Karpas-422 (cell line): ENCODE measurements around the gene IQCN. TPM values are rescaled to one million over a fixed set of nuclear protein-coding genes. Genes with fewer than 3 reads are reported as not detected.

Experiments used
- DNase-seq: peaks from one replicate; pipeline ENCODE4 v3.0.0-alpha.2; 2015
- H2AFZ ChIP-seq: fragments of 200-600 bp; sonication (generic); 2 replicates; pipeline ENCODE4 v1.6.1; 2014; ENCODE audit warnings: antibody characterized with exemption, low read length, mixed read lengths
- H3K27ac ChIP-seq: fragments of 200-600 bp; sonication (generic); 2 replicates; pipeline ENCODE4 v1.5.1; 2014; ENCODE audit warnings: mild to moderate bottlenecking, low read length, moderate library complexity
- H3K27me3 ChIP-seq: fragments of 200-600 bp; sonication (generic); 2 replicates; pipeline ENCODE4 v1.6.1; 2014; ENCODE audit warnings: low read length, mixed read lengths
- H3K36me3 ChIP-seq: fragments of 200-600 bp; sonication (generic); 2 replicates; pipeline ENCODE4 v1.6.1; 2014; ENCODE audit warnings: low read length, mixed read lengths; ENCODE audit not compliant: insufficient read depth
- H3K4me1 ChIP-seq: fragments of 200-600 bp; sonication (generic); 2 replicates; pipeline ENCODE4 v1.6.1; 2014; ENCODE audit warnings: mild to moderate bottlenecking, low read length, mixed read lengths
- H3K4me2 ChIP-seq: fragments of 200-600 bp; sonication (generic); 2 replicates; pipeline ENCODE4 v1.6.1; 2014; ENCODE audit warnings: low read length, low read depth, mild to moderate bottlenecking; ENCODE audit not compliant: poor library complexity, severe bottlenecking
- H3K4me3 ChIP-seq: fragments of 200-600 bp; sonication (generic); 2 replicates; pipeline ENCODE4 v1.5.1; 2014; ENCODE audit warnings: mild to moderate bottlenecking, antibody characterized with exemption, low read length, mixed read lengths
- H3K79me2 ChIP-seq: fragments of 200-600 bp; sonication (generic); 2 replicates; pipeline ENCODE4 v1.6.1; 2014; ENCODE audit warnings: mild to moderate bottlenecking, low read length, mixed read lengths
- H3K9ac ChIP-seq: fragments of 200-600 bp; sonication (generic); 2 replicates; pipeline ENCODE4 v1.6.0; 2014; ENCODE audit warnings: low read length
- H3K9me2 ChIP-seq: fragments of 200-600 bp; sonication (generic), shearing (Covaris generic); replicated peaks from 2 replicates; pipeline ENCODE4 v1.6.0; 2014; ENCODE audit warnings: mild to moderate bottlenecking, low read length, moderate library complexity; ENCODE audit not compliant: insufficient read depth
- H3K9me3 ChIP-seq: fragments of 300-700, 200-600 bp; sonication (generic); 2 replicates; pipeline ENCODE4 v1.6.1; 2014; ENCODE audit warnings: low read length, mixed read lengths
- H4K20me1 ChIP-seq: fragments of 200-600 bp; sonication (generic); 2 replicates; pipeline ENCODE4 v1.6.1; 2014; ENCODE audit warnings: mild to moderate bottlenecking, antibody characterized with exemption, low read length, low read depth; ENCODE audit not compliant: insufficient read depth
- total RNA-seq: library from RNA; depleted of rRNA; stranded (reverse); fragments of >200 nt; shearing (Covaris generic); gene quantifications from 2 replicates; pipeline ENCODE4 v1.2.3, GENCODE V29; 2014; ENCODE audit warnings: low replicate concordance

The IQCN gene
- total RNA-seq, 1 experiment from 2014 or later, result 0.37 TPM

- Histone ChIP-seq H4K20me1 (no peaks in the 10 kb centered on the region), H3K4me3 (no peak overlapping the region), H3K27ac (no peak overlapping the region), H3K9ac (no peak overlapping the region), H3K27me3 (no peaks in the 10 kb centered on the region), H3K9me3 (no peaks in the 10 kb centered on the region), H3K79me2 (no peaks in the 10 kb centered on the region), H3K4me1 (peaks cover 25% of the 10 kb centered on the region), H3K9me2 (no peaks in the 10 kb centered on the region), H2AFZ (no peak overlapping the region), H3K36me3 (no peaks in the 10 kb centered on the region), H3K4me2 (no peak overlapping the region)
- DNase-seq, result no peak
Measured at GRCh38 chr19:18230941-18231734, 43.1 kb downstream of the IQCN start.

- Histone ChIP-seq H3K27ac (no peak overlapping the region), H3K9me2 (no peaks in the 10 kb centered on the region), H4K20me1 (no peaks in the 10 kb centered on the region), H3K36me3 (no peaks in the 10 kb centered on the region), H3K9ac (no peak overlapping the region), H3K4me2 (no peak overlapping the region), H3K4me3 (no peak overlapping the region), H3K9me3 (no peaks in the 10 kb centered on the region), H3K27me3 (no peaks in the 10 kb centered on the region), H2AFZ (no peak overlapping the region), H3K79me2 (no peaks in the 10 kb centered on the region), H3K4me1 (peaks cover 28% of the 10 kb centered on the region)
- DNase-seq, result no peak
Measured at GRCh38 chr19:18229915-18230314, 44.3 kb downstream of the IQCN start.

- DNase-seq, result peak; percentile 57
- Histone ChIP-seq H3K9ac (no peak overlapping the region), H3K36me3 (no peaks in the 10 kb centered on the region), H3K4me3 (no peak overlapping the region), H3K4me2 (no peak overlapping the region), H3K4me1 (peaks cover 28% of the 10 kb centered on the region), H3K27ac (no peak overlapping the region), H4K20me1 (no peaks in the 10 kb centered on the region), H3K79me2 (no peaks in the 10 kb centered on the region), H3K9me2 (no peaks in the 10 kb centered on the region), H3K9me3 (no peaks in the 10 kb centered on the region), H3K27me3 (no peaks in the 10 kb centered on the region), H2AFZ (no peak overlapping the region)
Measured at GRCh38 chr19:18229474-18229873, 44.8 kb downstream of the IQCN start.

GRCh38 chr19:18227781-18228271 lies 46.4 kb downstream of the IQCN start:
- Histone ChIP-seq H3K79me2 (no peaks in the 10 kb centered on the region), H3K27ac (no peak overlapping the region), H2AFZ (no peak overlapping the region), H3K4me1 (peaks cover 28% of the 10 kb centered on the region), H4K20me1 (peaks cover 4% of the 10 kb centered on the region; the same call in 1 of the 2 replicates), H3K36me3 (no peaks in the 10 kb centered on the region), H3K9me3 (no peaks in the 10 kb centered on the region), H3K4me3 (no peak overlapping the region), H3K27me3 (no peaks in the 10 kb centered on the region), H3K9ac (no peak overlapping the region), H3K4me2 (no peak overlapping the region), H3K9me2 (no peaks in the 10 kb centered on the region)
- DNase-seq, result peak; percentile 67

GRCh38 chr19:18226956-18227780 lies 47.1 kb downstream of the IQCN start:
- Histone ChIP-seq H3K4me3 (no peak overlapping the region), H3K9me3 (no peaks in the 10 kb centered on the region), H2AFZ (no peak overlapping the region), H3K9ac (no peak overlapping the region), H3K27me3 (no peaks in the 10 kb centered on the region), H3K27ac (no peak overlapping the region), H3K4me1 (peaks cover 27% of the 10 kb centered on the region), H3K9me2 (no peaks in the 10 kb centered on the region), H3K4me2 (no peak overlapping the region), H4K20me1 (peaks cover 4% of the 10 kb centered on the region; the same call in 1 of the 2 replicates), H3K79me2 (no peaks in the 10 kb centered on the region), H3K36me3 (no peaks in the 10 kb centered on the region)
- peak; percentile 50 for DNase-seq

- peaks cover 4% of the 10 kb centered on the region; the same call in 1 of the 2 replicates for H4K20me1 ChIP-seq
- no peaks in the 10 kb centered on the region for H3K9me3 ChIP-seq
- H3K9me2 ChIP-seq, result no peaks in the 10 kb centered on the region
- no peaks in the 10 kb centered on the region for H3K36me3 ChIP-seq
- H3K9ac ChIP-seq, result no peak within 1 kb of the TSS
- no peaks in the 10 kb centered on the region for H3K27me3 ChIP-seq
- no peak within 1 kb of the TSS for H3K4me3 ChIP-seq
- no peak within 1 kb of the TSS for H3K4me2 ChIP-seq
- no peak within 1 kb of the TSS for H3K27ac ChIP-seq
- no peak within 1 kb of the TSS for H2AFZ ChIP-seq
- peak; percentile 57 for DNase-seq
- no peaks in the 10 kb centered on the region for H3K79me2 ChIP-seq
- peaks cover 16% of the 10 kb centered on the region for H3K4me1 ChIP-seq
Measured at GRCh38 chr19:18225702-18226468, 48.4 kb downstream of the IQCN start, which contains the start of gene PDE4C. Gene PDE4C (minus strand): TSS chr19:18226438. CDS start chr19:18226415, 23 bp downstream.

- Histone ChIP-seq H3K27ac (no peak overlapping the region), H4K20me1 (peaks cover 4% of the 10 kb centered on the region; the same call in 1 of the 2 replicates), H3K79me2 (no peaks in the 10 kb centered on the region), H3K9me2 (no peaks in the 10 kb centered on the region), H3K36me3 (no peaks in the 10 kb centered on the region), H3K4me1 (peaks cover 16% of the 10 kb centered on the region), H3K4me2 (no peak overlapping the region), H2AFZ (no peak overlapping the region), H3K9ac (no peak overlapping the region), H3K9me3 (no peaks in the 10 kb centered on the region), H3K4me3 (no peak overlapping the region), H3K27me3 (no peaks in the 10 kb centered on the region)
- DNase-seq, result no peak
Measured at GRCh38 chr19:18225355-18225701, 48.9 kb downstream of the IQCN start.
